Breast epithelium (tissue), 3 donors: Measurements from ENCODE around the gene RNF10.

Experiments used
- POLR2A ChIP-seq: fragments of 450-650 bp; IDR thresholded peaks from one replicate; pipeline ENCODE4 v1.6.1; 2016; ENCODE audit warnings: antibody characterized with exemption, mild to moderate bottlenecking, moderate library complexity
- POLR2AphosphoS5 ChIP-seq, 3 donors: sonication (generic); formaldehyde crosslinking; IDR thresholded peaks; one replicate each; pipeline ENCODE4 v1.6.1; 2017; ENCODE audit warnings: antibody characterized with exemption in 3 of 3
- TF ChIP-seq, protein P1 (sequence below), 3 donors: fragments of 450-650 bp; IDR thresholded peaks; one replicate each; pipeline ENCODE4 v1.5.1; 2016 to 2017; ENCODE audit warnings: antibody characterized with exemption in 3 of 3, mild to moderate bottlenecking in 3 of 3, moderate library complexity in 3 of 3

DNA sequence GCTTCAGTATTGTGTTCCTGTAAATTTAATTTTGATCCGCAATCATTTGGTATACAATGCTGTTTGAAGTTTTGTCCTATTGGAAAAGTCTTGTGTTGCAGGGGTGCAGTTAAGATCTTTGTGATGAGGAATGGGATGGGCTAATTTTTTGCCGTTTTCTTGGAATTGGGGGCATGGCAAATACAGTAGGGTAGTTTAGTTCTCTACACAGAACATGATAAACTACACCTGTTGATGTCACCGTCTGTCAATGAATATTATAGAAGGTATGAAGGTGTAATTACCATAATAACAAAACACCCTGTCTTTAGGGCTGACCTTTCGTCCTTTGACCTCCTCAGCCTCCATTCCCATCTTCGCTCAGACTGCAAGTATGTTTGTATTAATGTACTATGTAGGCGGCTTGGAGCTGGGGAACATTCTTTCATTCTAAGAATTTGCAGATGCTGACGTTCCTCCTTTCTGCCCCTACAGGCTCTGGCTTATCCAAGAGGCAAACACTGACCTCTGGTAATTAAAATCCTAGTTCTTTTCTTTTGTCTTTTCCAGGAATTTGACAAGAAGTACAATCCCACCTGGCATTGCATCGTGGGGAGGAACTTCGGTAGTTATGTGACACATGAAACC lies 36.5 kb upstream of the RNF10 start:
- TF ChIP-seq POLR2A (no peak), POLR2AphosphoS5 (IDR thresholded peaks at IDR 0.05) (no peak)
- TF ChIP-seq, protein P1, sequence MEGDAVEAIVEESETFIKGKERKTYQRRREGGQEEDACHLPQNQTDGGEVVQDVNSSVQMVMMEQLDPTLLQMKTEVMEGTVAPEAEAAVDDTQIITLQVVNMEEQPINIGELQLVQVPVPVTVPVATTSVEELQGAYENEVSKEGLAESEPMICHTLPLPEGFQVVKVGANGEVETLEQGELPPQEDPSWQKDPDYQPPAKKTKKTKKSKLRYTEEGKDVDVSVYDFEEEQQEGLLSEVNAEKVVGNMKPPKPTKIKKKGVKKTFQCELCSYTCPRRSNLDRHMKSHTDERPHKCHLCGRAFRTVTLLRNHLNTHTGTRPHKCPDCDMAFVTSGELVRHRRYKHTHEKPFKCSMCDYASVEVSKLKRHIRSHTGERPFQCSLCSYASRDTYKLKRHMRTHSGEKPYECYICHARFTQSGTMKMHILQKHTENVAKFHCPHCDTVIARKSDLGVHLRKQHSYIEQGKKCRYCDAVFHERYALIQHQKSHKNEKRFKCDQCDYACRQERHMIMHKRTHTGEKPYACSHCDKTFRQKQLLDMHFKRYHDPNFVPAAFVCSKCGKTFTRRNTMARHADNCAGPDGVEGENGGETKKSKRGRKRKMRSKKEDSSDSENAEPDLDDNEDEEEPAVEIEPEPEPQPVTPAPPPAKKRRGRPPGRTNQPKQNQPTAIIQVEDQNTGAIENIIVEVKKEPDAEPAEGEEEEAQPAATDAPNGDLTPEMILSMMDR (IDR thresholded peaks at IDR 0.05), result no peak
